Measurements from ENCODE around the gene CDON.
"Not testable (repeated sequence)": the region's sequence is repeated elsewhere in the genome, so short reads cannot be mapped to it uniquely, and the experiment has no call there.

The CDON gene

GRCh38 chr11:126049159-126049558 is 13.5 kb downstream of the CDON start:
- DNase-seq (ENCODE audit: low spot score), result no peak
- no peak for FAIRE-seq

GRCh38 chr11:126048197-126048596 is 14.5 kb downstream of the CDON start:
- DNase-seq (ENCODE audit: low spot score) (no peak), FAIRE-seq (no peak)

- DNase-seq (ENCODE audit: low spot score), result no peak
- no peak for FAIRE-seq
These were observed 16.0 kb downstream of the CDON start for GRCh38 chr11:126046570-126047195.

GRCh38 chr11:126039485-126040271 is 23.0 kb downstream of the CDON start:
- FAIRE-seq, result no peak
- DNase-seq (ENCODE audit: low spot score), result no peak

- DNase-seq (ENCODE audit: low spot score) (no peak), FAIRE-seq (no peak)
These were observed 26.9 kb downstream of the CDON start for GRCh38 chr11:126035718-126036117.

GRCh38 chr11:126034933-126035425 is 27.7 kb downstream of the CDON start:
- FAIRE-seq (no peak), DNase-seq (ENCODE audit: low spot score) (no peak)

GRCh38 chr11:126034039-126034932 is 28.4 kb downstream of the CDON start:
- DNase-seq (ENCODE audit: low spot score) (no peak), FAIRE-seq (no peak)

- DNase-seq (ENCODE audit: low spot score), result no peak
- FAIRE-seq, result no peak
These were observed 30.3 kb downstream of the CDON start for GRCh38 chr11:126032375-126032774.

GRCh38 chr11:126029805-126030204 is 32.9 kb downstream of the CDON start:
- no peak for FAIRE-seq

GRCh38 chr11:126029237-126029636 is 33.4 kb downstream of the CDON start:
- DNase-seq (ENCODE audit: low spot score) (no peak), FAIRE-seq (no peak)

More at GRCh38 chr11:126029805-126030204, 32.9 kb downstream of the CDON start:
- DNase-seq (ENCODE audit: low spot score), result no peak

- not testable (repeated sequence) for FAIRE-seq
These were observed 34.1 kb downstream of the CDON start for GRCh38 chr11:126028534-126028933.

GRCh38 chr11:126026579-126026978 is 36.1 kb downstream of the CDON start:
- FAIRE-seq (no peak), DNase-seq (ENCODE audit: low spot score) (no peak)

More at GRCh38 chr11:126028534-126028933, 34.1 kb downstream of the CDON start:
- DNase-seq (ENCODE audit: low spot score), result not testable (repeated sequence)

- no peak for DNase-seq (ENCODE audit: low spot score)
- FAIRE-seq, result no peak
These were observed 36.8 kb downstream of the CDON start for GRCh38 chr11:126025822-126026221.

- DNase-seq (ENCODE audit: low spot score) (no peak), FAIRE-seq (no peak)
These were observed 38.5 kb downstream of the CDON start for GRCh38 chr11:126024123-126024522.

GRCh38 chr11:126012852-126013251 is 49.8 kb downstream of the CDON start:
- DNase-seq (ENCODE audit: low spot score), result no peak
- no peak for FAIRE-seq

GRCh38 chr11:126011754-126012153 is 50.9 kb downstream of the CDON start:
- FAIRE-seq, result no peak
- DNase-seq (ENCODE audit: low spot score), result no peak

- no peak for DNase-seq (ENCODE audit: low spot score)
- no peak for FAIRE-seq
These were observed 51.4 kb downstream of the CDON start for GRCh38 chr11:126011265-126011664.

GRCh38 chr11:126008956-126009355 is 53.7 kb downstream of the CDON start:
- no peak for DNase-seq (ENCODE audit: low spot score)
- FAIRE-seq, result no peak

- peak; percentile 33 for FAIRE-seq
- DNase-seq (ENCODE audit: low spot score), result no peak
These were observed 55.4 kb downstream of the CDON start for GRCh38 chr11:126007238-126007637.

- DNase-seq (ENCODE audit: low spot score) (no peak), FAIRE-seq (no peak)
These were observed 56.6 kb downstream of the CDON start for GRCh38 chr11:126006068-126006467.

- FAIRE-seq (no peak), DNase-seq (ENCODE audit: low spot score) (no peak)
These were observed 60.5 kb downstream of the CDON start for GRCh38 chr11:126002181-126002580.

Data from RCC 7860 (cell line).